PC-3 (cell line): ENCODE measurements around the gene SLC35E4.

Source experiments
- EZH2phosphoT487 ChIP-seq: fragments of 300-600 bp; sonication (generic); IDR thresholded peaks from 2 replicates; pipeline ENCODE4 v1.6.1; 2018; ENCODE audit warnings: mild to moderate bottlenecking, antibody characterized with exemption, low read length, borderline replicate concordance
- TF ChIP-seq, protein P1 (sequence below): fragments of 300-600 bp; sonication (generic); conservative IDR thresholded peaks from 2 replicates; pipeline ENCODE4 v1.5.1; 2017; ENCODE audit warnings: antibody characterized with exemption, low read depth, mild to moderate bottlenecking, low read length

DNA sequence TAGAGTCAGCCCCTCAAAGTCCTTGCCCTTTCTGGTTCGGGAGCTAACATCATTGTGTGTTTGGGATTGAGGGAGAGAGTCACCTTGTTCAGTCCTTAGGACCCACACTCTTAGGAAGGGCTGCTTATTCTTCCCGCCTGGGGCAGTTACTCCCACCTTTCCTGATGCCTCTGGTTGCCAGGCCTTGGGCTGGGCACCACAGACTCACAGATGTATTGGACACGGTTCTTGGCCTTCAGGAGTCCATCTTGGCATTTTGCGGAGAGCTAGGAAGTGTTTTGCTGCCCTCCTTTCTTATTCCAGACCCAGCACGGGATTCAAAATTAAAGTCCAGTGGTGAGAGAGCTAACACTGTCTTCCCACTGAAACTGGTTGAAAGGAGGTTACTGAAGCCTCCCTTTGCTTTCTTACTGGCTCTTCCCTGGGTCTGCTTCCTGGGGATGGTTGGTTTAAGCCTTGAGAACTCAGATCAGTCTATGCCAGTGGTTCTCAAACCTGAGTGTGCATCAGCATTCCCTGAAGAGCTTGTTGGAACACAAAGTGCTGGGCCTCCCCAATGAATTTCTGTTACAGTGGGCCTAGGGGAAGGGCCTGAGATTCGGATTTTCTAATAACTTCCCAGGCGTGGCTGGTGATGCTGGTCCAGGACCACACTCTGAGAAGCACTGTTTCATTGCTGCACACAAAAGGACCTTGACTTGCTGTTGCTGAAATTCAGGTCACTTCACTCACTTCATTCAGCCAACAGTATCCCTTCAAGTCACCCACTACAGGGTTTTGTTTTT, 60.5 kb downstream of the SLC35E4 start:
- TF ChIP-seq EZH2phosphoT487: no peak
- TF ChIP-seq, protein P1, sequence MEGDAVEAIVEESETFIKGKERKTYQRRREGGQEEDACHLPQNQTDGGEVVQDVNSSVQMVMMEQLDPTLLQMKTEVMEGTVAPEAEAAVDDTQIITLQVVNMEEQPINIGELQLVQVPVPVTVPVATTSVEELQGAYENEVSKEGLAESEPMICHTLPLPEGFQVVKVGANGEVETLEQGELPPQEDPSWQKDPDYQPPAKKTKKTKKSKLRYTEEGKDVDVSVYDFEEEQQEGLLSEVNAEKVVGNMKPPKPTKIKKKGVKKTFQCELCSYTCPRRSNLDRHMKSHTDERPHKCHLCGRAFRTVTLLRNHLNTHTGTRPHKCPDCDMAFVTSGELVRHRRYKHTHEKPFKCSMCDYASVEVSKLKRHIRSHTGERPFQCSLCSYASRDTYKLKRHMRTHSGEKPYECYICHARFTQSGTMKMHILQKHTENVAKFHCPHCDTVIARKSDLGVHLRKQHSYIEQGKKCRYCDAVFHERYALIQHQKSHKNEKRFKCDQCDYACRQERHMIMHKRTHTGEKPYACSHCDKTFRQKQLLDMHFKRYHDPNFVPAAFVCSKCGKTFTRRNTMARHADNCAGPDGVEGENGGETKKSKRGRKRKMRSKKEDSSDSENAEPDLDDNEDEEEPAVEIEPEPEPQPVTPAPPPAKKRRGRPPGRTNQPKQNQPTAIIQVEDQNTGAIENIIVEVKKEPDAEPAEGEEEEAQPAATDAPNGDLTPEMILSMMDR: no peak
